T47D (cell line): ENCODE measurements around the gene MAML3.

Experiments
- DNase-seq, 2 experiments: peaks; one replicate each; pipeline versions ENCODE4 v3.0.0 to v3.0.0-alpha.2; 2011 to 2012; ENCODE audit warnings: low read depth in 1 of 2, low spot score in 1 of 2
- JUND ChIP-seq: IDR thresholded peaks from 2 replicates; pipeline ENCODE4 v1.6.1; 2012; ENCODE audit warnings: low read depth
- in situ Hi-C: cut with HindIII; loops from 2 replicates; pipeline ENCODE4 v1.10.0; 2016; ENCODE audit warnings: low sequenced_read_pairs, low pct_unique_long_range_greater_than_20kb

The MAML3 gene

GRCh38 chr4:139913398-139913990 is 240.5 kb downstream of the MAML3 start:
- no peak for DNase-seq
- in situ Hi-C loops, result no loop called here

GRCh38 chr4:139912445-139912844 is 241.5 kb downstream of the MAML3 start:
- in situ Hi-C loops, result no loop called here
- no peak for TF ChIP-seq JUND
- DNase-seq, result no peak

More at GRCh38 chr4:139913398-139913990, 240.5 kb downstream of the MAML3 start:
- no peak for TF ChIP-seq JUND

GRCh38 chr4:139910106-139910505 is 243.9 kb downstream of the MAML3 start:
- DNase-seq, result no peak
- no peak for TF ChIP-seq JUND
- in situ Hi-C loops, result no loop called here

- TF ChIP-seq JUND, result no peak
- DNase-seq, result no peak
- in situ Hi-C loops, result no loop called here
Observed at GRCh38 chr4:139908636-139909437, 245.1 kb downstream of the MAML3 start.

GRCh38 chr4:139907001-139907809 is 246.8 kb downstream of the MAML3 start:
- TF ChIP-seq JUND, result no peak
- DNase-seq, result no peak
- in situ Hi-C loops, result no loop called here

- in situ Hi-C loops, result no loop called here
- DNase-seq, result no peak
- TF ChIP-seq JUND, result no peak
Observed at GRCh38 chr4:139905489-139905888, 248.5 kb downstream of the MAML3 start.

- no peak for DNase-seq
- in situ Hi-C loops, result no loop called here
- TF ChIP-seq JUND, result no peak
Observed at GRCh38 chr4:139904406-139904805, 249.6 kb downstream of the MAML3 start.

GRCh38 chr4:139903845-139904244 is 250.1 kb downstream of the MAML3 start:
- in situ Hi-C loops, result no loop called here
- DNase-seq, result no peak
- no peak for TF ChIP-seq JUND

GRCh38 chr4:139902321-139903320 is 251.4 kb downstream of the MAML3 start:
- no peak for TF ChIP-seq JUND
- in situ Hi-C loops, result no loop called here
- DNase-seq, result no peak

- DNase-seq, result peak in 1 of 2 experiments; percentile 16
Observed at GRCh38 chr4:139901531-139902320, 252.3 kb downstream of the MAML3 start.

GRCh38 chr4:139900964-139901376 is 253.0 kb downstream of the MAML3 start:
- in situ Hi-C loops, result no loop called here
- no peak for DNase-seq
- TF ChIP-seq JUND, result no peak

More at GRCh38 chr4:139901531-139902320, 252.3 kb downstream of the MAML3 start:
- in situ Hi-C loops, result no loop called here
- TF ChIP-seq JUND, result no peak
